Stomach (tissue), 9 donors: ENCODE measurements around the gene AIG1. TPM values are rescaled to one million over a fixed set of nuclear protein-coding genes. Genes with fewer than 3 reads are reported as not detected.

Experiments used
- DNase-seq, 2 donors: peaks; one replicate each; pipeline versions ENCODE4 v3.0.0 to v3.0.0-alpha.2; 2013 to 2019
- H3K27ac ChIP-seq, 5 donors: fragments of 200-600 bp in 4 of 5; sonication (generic) in 4 of 5; one replicate each; pipeline ENCODE4 v1.5.1; 2013 to 2019; ENCODE audit warnings: mild to moderate bottlenecking in 1 of 5, moderate library complexity in 1 of 5
- H3K27me3 ChIP-seq, 3 donors: fragments of 200-600 bp; sonication (generic); one replicate each; pipeline ENCODE4 v1.5.1; 2017 to 2019; ENCODE audit warnings: mixed run types in 1 of 3
- H3K36me3 ChIP-seq, 4 donors: fragments of 200-600 bp; sonication (generic); 1 replicate in 3 of 4; 2 replicates in 1 of 4; pipeline ENCODE4 v1.5.1; 2016 to 2019
- H3K4me1 ChIP-seq, 4 donors: fragments of 200-600 bp; sonication (generic); one replicate each; pipeline ENCODE4 v1.5.1; 2016 to 2019
- H3K4me3 ChIP-seq, 4 donors: fragments of 200-600 bp; sonication (generic) in 3 of 4; one replicate each; pipeline ENCODE4 v1.5.1; 2016 to 2019; ENCODE audit warnings: mild to moderate bottlenecking in 1 of 4
- H3K9me3 ChIP-seq, 4 donors: fragments of 200-600 bp; sonication (generic); one replicate each; pipeline ENCODE4 v1.5.1; 2016 to 2019
- EP300 ChIP-seq: sonication (generic); formaldehyde crosslinking; IDR thresholded peaks from one replicate; pipeline ENCODE4 v1.6.1; 2017; ENCODE audit warnings: antibody characterized with exemption
- POLR2A ChIP-seq, 4 donors: fragments of 450-650 bp; IDR thresholded peaks; one replicate each; pipeline ENCODE4 v1.6.1; 2016; ENCODE audit warnings: antibody characterized with exemption in 4 of 4, control low read depth in 2 of 4, mild to moderate bottlenecking in 1 of 4, moderate library complexity in 1 of 4
- POLR2AphosphoS5 ChIP-seq, 3 donors: sonication (generic); formaldehyde crosslinking; IDR thresholded peaks; one replicate each; pipeline ENCODE4 v1.6.1; 2016; ENCODE audit warnings: antibody characterized with exemption in 3 of 3
- WGBS, 5 donors: extraction: QIAGEN DNeasy Blood & Tissue Kit in 3 of 5; methylation state at CpG; one replicate each; pipeline versions ENCODE4 v1.1.5 to v1.1.7; 2013 to 2018; 5-methylcytosine and 5-hydroxymethylcytosine counted together
- intact Hi-C: fragments of 100-400 bp; cut with DNase I; formaldehyde crosslinking; loops from one replicate; pipeline ENCODE4 v1.15.1; 2023; ENCODE audit warnings: low total_unique reads
- polyA plus RNA-seq, 3 donors: library from polyadenylated mRNA; stranded (reverse); fragments of 200-250 nt; gene quantifications; one replicate each; pipeline ENCODE4 v1.2.3, GENCODE V29; 2013
- total RNA-seq, 5 donors: library from RNA; depleted of rRNA; stranded (reverse); fragments of >200 nt; gene quantifications; one replicate each; pipeline versions ENCODE4 v1.1.0 to v1.2.3, GENCODE V29; 2014 to 2016
- TF ChIP-seq, protein P1 (sequence below), 7 experiments: fragments of 450-650 bp in 4 of 7; fragments of 200-600 bp in 3 of 7; sonication (generic) in 3 of 7; IDR thresholded peaks; one replicate each; pipeline ENCODE4 v1.5.1; 2016 to 2019; ENCODE audit warnings: antibody characterized with exemption in 7 of 7, control low read depth in 2 of 7, mild to moderate bottlenecking in 1 of 7
- donor health status: healthy with polysubstance abuse.
- donor health status: Bipolar disorder and iron deficiency.
- donor health status: healthy.

The AIG1 gene
- total and polyA plus RNA-seq, 8 donors: 10.8 to 220 (median 29.7) TPM; not detected in 1

DNA sequence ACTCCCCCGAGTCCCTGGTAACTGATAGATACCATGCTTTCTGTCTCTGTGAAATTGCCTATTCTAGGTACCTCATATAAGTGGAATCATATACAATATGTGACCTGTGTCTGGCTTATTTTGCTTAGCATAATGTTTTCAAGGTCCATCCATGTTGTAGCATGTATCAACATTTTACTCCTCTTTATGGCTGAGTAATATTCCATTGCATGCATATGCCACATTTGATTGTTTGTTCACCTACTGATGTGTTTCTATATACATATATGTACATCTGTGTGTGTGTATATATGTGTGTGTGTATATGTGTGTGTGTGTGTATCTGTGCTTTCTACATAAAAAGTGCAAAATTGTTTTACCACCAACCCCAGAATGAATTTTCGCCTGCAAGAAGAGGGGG, 270.7 kb downstream of the AIG1 start:
- H3K27me3 ChIP-seq: no peaks in the 10 kb centered on the region
- H3K4me1 ChIP-seq: no peaks in the 10 kb centered on the region
- no peak overlapping the region for H3K27ac ChIP-seq
- intact Hi-C loops: no loop called here
- no peak for TF ChIP-seq EP300
- no peak for TF ChIP-seq POLR2AphosphoS5 (IDR thresholded peaks at IDR 0.05)
- TF ChIP-seq POLR2A (IDR thresholded peaks at IDR 0.05): no peak
- TF ChIP-seq, protein P1, sequence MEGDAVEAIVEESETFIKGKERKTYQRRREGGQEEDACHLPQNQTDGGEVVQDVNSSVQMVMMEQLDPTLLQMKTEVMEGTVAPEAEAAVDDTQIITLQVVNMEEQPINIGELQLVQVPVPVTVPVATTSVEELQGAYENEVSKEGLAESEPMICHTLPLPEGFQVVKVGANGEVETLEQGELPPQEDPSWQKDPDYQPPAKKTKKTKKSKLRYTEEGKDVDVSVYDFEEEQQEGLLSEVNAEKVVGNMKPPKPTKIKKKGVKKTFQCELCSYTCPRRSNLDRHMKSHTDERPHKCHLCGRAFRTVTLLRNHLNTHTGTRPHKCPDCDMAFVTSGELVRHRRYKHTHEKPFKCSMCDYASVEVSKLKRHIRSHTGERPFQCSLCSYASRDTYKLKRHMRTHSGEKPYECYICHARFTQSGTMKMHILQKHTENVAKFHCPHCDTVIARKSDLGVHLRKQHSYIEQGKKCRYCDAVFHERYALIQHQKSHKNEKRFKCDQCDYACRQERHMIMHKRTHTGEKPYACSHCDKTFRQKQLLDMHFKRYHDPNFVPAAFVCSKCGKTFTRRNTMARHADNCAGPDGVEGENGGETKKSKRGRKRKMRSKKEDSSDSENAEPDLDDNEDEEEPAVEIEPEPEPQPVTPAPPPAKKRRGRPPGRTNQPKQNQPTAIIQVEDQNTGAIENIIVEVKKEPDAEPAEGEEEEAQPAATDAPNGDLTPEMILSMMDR (IDR thresholded peaks at IDR 0.05): no peak
- H3K36me3 ChIP-seq: peaks cover 0 to 11% (median 5%) of the 10 kb centered on the region in 4 donors
- H3K9me3 ChIP-seq: no peaks in the 10 kb centered on the region
- DNase-seq: no peak
- WGBS, 5 donors: 93 to 97% (median 95%) methylated on average over 2 of the region's 2 CpGs
- H3K4me3 ChIP-seq: no peak overlapping the region

DNA sequence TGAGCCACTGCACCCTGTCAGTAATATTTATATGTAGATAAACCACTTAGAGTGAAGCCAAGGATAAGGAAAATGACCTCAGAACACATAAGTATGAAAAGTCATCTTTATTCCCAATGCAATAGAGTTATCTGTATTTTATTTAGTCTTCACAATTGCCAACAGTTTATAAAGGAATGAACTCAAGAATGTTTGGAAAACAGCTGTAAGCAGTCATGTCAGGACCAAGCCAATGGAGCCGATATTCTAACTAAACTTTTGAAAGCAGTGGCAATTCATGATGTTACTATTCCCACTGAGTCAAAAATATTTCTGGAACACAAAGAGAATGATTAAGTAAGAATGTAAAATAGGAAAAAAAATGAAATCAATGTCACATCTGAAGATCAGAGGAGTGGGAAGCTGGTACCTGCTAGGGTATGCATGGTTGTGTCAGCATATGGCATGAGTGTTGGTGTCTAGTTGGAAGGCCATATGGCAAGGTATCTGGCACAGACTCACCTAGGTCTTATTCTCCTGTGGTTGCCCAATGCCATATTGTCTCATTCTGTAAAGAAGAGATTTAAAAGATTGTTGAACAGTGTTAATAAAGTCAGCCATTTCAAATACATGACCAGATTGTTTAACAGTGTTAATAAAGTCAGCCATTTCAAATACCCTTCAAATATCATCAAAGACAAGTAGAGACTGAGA, 271.6 kb downstream of the AIG1 start:
- intact Hi-C loops: no loop called here
- Histone ChIP-seq H3K27ac (no peak overlapping the region), H3K36me3 (peaks cover 0 to 11% (median 5%) of the 10 kb centered on the region in 4 donors), H3K4me1 (no peaks in the 10 kb centered on the region), H3K4me3 (no peak overlapping the region), H3K27me3 (no peaks in the 10 kb centered on the region), H3K9me3 (no peaks in the 10 kb centered on the region)
- 55 to 92% (median 78%) methylated on average over 1 of the region's 1 CpG for WGBS, 5 donors
- peak in 1 of 2 donors; percentile 32 for DNase-seq
- TF ChIP-seq, protein P1 (IDR thresholded peaks at IDR 0.05): no peak
- TF ChIP-seq EP300 (no peak), POLR2AphosphoS5 (IDR thresholded peaks at IDR 0.05) (no peak), POLR2A (IDR thresholded peaks at IDR 0.05) (no peak)

DNA sequence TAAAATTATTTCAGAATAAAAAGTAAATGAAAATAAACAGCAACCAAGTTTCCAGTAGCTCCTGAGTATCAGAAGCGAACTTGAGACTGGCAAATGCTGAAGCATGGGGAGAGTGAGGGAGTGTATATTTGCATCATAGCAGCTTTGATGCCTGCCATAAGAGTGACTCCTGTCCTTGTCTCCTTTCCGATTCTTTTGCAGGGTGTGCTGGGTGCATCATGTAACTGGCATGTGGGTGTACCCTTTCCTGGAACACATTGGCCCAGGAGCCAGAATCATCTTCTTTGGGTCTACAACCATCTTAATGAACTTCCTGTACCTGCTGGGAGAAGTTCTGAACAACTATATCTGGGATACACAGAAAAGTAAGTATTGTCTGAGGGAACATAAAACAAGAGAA, 272.4 kb downstream of the AIG1 start:
- no peaks in the 10 kb centered on the region for H3K27me3 ChIP-seq
- whole genome bisulfite sequencing, 5 donors: 92 to 98% (median 93%) methylated on average over 2 of the region's 2 CpGs
- peaks cover 0 to 11% (median 5%) of the 10 kb centered on the region in 4 donors for H3K36me3 ChIP-seq
- intact Hi-C loops: no loop called here
- DNase-seq: no peak
- no peaks in the 10 kb centered on the region for H3K9me3 ChIP-seq
- H3K4me3 ChIP-seq: no peak overlapping the region
- H3K4me1 ChIP-seq: no peaks in the 10 kb centered on the region
- no peak overlapping the region for H3K27ac ChIP-seq
- TF ChIP-seq EP300: no peak
- no peak for TF ChIP-seq POLR2AphosphoS5 (IDR thresholded peaks at IDR 0.05)
- no peak for TF ChIP-seq POLR2A (IDR thresholded peaks at IDR 0.05)

DNA sequence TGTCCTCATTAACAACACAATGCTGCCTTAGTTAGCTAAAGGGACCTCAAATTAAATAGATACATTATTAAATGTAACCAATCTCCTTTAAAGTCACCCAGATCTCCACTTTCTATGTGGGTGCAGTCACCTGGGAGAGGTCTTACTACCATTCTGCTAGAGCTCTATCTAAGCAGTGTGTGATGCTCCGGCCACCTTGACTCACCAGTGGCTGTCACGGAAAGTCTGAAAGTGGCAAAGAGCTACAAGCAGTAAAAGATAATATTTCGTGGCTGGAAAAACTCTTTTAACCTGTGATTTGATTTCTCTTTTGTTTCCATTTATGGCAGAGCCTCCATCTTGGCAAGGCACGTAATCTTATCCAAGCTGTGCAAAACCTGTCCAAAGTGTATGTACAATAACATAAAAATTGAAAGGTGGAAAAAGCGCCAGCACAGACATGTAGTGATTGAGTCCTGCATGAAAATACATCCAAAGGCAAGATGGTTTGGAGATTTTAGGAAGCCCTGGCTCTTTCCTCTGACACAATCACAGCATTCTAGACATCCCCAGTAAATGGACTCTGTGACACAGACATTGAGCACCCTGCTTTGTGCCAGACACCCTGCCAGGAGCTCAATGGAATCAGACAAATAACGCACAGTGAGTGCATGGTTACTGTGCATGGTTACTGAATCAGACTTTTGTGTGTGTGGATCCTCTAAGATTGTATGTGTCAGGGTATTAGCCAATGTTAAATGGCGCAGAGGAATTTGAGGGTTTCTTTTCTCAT, 273.2 kb downstream of the AIG1 start:
- H3K27me3 ChIP-seq: no peaks in the 10 kb centered on the region
- TF ChIP-seq, protein P1 (IDR thresholded peaks at IDR 0.05): no peak
- TF ChIP-seq POLR2AphosphoS5 (IDR thresholded peaks at IDR 0.05) (no peak), POLR2A (IDR thresholded peaks at IDR 0.05) (no peak), EP300 (no peak)
- intact Hi-C loops: no loop called here

More for the DNA sequence above, 273.2 kb downstream of the AIG1 start:
- WGBS, 5 donors: 93 to 95% (median 94%) methylated on average over 7 of the region's 7 CpGs
- DNase-seq: no peak
- no peak overlapping the region for H3K4me3 ChIP-seq
- H3K27ac ChIP-seq: no peak overlapping the region
- H3K36me3 ChIP-seq: peaks cover 0 to 11% (median 5%) of the 10 kb centered on the region in 4 donors
- no peaks in the 10 kb centered on the region for H3K4me1 ChIP-seq
- H3K9me3 ChIP-seq: no peaks in the 10 kb centered on the region
